HG02623 (cell line): ENCODE measurements around the gene GRIA3.
A peak's percentile ranks its signal among the peaks of the same experiment; 100 is the strongest.
"Not testable (repeated sequence)": the region's sequence is repeated elsewhere in the genome, so short reads cannot be mapped to it uniquely, and the experiment has no call there.

Experiments
- ATAC-seq: cut with Tn5 transposase; IDR thresholded peaks from one replicate; pipeline ENCODE4 v1.9.1; 2021; ENCODE audit warnings: moderate library complexity; ENCODE audit not compliant: unreplicated experiment

Gene GRIA3

DNA sequence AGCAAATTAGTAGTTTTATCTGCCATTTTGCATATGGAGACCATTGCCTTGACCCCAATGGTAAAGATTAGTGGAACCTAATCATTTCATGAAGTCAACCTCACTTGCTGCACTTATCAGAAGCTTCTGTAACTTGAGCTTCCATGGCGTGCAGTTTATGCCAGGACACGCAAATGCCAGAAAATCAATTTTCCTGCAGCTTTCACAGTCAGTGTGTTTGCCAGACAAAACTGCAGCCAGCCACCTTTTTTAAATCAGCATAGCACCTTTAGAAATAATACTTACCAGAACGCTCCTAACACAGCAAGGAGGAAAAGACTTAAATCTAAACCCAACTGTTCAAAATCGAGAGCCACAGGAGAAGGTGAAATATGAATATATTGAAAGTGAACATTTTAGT is 265.3 kb downstream of the GRIA3 start:
- ATAC-seq = no peak

DNA sequence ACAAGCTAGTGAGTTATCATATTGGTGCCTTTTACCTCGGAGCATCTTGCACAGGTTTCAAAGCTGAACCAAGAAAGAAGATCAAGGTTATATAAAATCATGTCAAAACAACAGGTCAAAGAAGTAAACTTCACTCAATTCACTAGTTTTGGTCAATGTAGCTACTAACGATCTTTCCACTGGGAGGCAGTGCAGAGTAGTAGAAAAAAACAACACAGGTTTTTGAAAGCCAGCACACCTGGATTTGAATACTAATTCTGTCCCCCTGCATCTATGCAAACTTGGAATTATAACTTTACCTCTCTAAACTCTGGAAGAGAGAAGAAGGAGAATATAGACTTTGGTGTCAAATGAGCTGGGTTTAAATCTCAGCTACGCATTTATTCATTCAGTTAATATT is 266.1 kb downstream of the GRIA3 start:
- no peak for ATAC-seq

DNA sequence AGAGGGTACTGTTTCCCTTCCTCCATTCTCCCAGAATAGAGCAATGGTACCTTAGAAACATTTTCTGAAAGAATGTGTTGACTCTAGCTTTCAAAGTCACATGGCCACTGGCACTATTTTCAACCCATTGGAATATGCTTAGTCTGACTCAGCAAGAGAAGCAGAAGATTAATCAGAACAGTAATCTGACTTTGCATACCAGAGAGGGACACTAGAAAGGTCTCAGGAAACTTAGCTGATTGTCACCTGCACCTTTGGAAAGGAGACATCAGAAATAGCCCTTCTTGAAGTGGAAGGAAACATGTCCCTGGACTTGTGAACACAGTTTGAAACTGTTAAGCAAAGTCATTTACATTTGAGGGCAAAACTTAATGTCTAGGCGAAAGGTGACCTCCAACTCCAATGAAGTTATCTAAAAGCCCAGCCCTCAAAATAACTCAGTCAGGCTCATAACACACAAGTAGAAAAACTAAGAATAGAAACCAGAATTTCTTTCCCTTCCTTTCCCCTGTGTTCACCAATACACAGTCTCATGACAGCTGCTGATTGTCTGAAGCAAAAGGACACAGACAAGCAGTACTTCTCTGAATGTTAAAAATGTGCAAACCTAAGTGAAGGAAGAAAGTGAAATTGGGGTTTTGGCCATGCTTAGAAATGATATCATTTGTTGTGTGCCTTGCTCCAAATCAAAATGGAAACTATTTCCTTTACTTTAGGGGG is 270.8 kb downstream of the GRIA3 start:
- ATAC-seq = peak; percentile 66

DNA sequence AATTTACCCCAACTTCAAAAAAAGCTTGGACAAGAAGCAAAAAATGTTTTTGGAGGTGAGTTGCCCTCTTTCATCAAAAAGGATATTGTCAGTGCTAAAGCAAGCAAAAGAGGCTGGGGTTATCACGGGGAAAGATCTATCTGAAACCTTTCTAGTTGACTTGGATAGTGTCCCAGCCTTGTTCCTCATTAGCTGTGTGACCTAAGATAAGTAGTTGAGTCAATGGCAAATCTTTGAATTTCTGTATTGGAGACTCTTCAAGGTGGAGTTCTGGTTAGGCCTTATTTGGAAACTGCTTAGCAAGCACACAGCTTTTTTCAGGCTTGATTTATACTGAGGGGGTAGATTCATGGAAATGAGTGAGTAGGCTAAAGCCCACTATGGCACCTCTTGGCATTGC is 271.6 kb downstream of the GRIA3 start:
- ATAC-seq = no peak

DNA sequence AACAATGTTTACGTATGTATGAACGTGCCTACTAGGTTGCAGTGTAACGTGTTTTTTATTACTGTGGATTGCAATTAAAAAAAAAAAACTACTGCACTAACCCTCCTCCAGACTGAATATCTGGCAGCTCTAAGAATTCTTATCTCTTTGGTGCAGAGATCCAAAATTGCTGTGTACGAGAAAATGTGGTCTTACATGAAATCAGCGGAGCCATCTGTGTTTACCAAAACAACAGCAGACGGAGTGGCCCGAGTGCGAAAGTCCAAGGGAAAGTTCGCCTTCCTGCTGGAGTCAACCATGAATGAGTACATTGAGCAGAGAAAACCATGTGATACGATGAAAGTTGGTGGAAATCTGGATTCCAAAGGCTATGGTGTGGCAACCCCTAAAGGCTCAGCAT is 280.6 kb downstream of the GRIA3 start:
- no peak for ATAC-seq

DNA sequence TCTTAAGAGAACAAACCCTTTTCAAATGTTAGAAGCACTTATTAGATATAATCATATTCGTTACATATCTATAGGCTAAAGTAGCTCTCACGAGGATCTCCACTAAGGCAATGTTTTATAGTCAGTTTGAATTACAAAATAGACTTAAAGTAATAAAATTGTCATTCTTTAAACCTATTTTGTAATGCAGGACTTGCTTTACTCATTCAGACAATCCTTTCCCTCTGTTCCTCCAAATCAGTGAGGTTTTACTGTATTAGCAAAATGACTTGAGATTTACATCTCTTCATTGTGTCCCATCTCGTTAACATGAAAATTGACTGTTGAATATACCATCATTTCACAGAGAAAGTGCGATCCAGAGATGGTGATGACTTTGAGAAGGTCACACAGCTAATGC is 284.4 kb downstream of the GRIA3 start:
- ATAC-seq = no peak

DNA sequence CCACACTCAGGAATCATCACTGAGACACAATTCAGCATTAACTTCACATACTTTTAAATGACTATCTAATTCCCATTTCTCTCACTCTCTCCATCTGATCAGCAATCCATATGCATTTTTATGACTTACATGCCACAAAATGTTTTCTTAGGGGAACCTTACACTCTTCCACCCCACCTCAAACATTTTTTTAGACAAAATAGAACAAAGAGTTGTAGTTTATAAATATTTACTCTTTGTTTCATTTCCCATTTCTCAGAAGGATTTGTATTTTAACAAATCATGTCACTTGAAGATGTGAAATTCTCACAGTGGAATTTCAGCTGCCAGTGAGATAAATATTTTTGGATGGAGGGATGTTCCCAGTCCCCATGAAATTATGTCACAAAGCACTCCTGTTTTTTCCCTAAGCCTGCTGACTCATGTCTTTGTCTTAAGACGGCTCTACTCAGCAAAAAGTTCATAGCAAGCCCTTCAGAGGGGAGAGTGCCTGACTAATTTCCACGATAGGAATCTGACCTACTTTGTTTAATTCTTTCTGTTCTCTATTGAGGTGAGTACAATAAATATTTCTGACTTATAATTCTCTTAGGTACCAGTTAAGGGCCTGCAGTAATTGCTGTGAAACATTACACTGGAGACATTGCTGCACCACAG is 291.1 kb downstream of the GRIA3 start:
- ATAC-seq = no peak

DNA sequence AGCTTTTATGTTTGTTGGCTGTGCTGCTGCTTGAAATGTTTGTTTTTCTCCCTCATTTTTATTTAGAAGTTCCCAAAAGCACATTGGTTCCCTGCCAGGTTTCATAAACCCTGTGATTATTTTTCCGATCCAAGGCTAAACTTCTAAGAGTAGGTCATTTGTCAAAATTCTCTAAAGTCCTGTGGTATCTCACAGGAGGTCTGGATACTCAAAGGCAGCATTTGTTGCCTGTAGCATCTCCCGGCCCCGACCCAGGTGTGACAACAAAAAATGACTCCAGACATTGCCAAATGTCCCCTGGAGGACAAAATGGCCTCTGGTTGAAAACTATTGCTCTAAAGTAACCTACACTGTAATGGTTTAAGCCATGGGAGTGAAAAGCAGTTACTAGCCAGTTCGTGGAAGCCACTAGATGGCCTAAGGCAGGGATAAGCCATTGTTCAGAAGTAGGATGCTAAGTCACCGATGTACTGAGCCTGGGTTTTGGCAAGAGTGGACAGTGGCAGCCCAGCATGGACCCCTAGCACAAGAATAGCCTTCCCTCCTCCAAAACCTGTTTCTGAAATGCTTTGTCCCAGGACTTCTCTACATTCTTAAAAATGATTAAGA is 292.6 kb downstream of the GRIA3 start:
- no peak for ATAC-seq

DNA sequence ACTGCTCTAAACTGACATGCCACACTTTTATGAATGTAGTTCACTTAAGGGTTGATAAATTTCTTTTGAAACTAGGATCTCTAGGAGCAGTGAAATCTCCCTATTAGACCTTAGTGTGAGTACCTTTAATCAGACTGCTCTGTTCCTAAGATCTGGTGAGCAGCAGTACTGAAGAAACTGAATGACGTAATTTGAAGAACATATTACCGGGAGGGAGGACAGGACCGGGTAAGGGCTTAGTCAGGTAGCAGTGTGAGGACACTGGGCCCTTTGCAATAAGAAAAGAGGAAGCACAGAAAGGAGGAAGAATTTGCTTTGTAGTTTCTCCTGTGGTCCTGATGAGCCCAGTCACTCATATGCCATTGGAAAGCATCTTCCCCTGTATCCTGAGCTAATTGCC is 293.6 kb downstream of the GRIA3 start:
- ATAC-seq = no peak

DNA sequence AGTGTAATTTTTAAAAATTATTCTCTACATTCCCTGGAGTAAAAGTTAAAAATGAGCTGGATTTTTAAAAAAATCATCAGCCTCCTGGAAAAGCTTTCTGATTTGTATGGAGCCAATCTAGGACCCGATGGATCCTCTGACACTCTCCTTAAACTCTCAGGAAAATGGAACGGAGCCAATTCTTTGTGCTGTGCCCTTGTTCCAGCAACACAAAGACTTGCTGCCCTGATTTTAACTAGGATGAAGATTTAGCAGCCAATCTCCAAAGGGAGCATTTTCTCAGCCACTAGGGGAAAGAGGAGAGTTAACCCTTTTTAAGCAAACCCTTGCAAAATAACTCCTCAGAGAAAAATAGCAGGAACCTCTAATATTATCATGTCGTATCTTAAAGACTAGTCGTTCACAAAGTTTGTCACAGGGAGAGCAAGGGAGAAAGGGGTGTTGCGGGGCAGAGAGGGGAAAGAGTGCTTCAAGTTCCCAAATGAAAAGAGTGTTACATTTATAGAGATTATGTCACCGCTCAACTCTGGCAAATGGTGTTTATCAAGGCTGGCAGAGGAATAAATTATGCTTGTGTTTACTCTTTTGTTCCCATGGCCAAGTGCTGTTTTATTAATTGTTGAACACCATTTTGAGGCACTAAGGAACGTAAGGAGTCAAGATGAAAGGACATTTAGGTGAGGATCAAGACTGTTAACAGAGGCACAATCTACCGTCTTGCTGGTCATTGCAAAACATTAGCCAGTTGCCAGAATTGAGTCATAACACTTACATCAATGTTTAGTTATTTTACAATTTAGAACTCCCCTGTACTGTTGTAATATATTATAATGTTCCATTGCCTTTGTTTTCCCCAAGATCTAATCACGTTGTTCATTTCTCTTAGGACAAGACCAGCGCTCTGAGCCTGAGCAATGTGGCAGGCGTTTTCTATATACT is 298.1 kb downstream of the GRIA3 start:
- ATAC-seq = no peak

DNA sequence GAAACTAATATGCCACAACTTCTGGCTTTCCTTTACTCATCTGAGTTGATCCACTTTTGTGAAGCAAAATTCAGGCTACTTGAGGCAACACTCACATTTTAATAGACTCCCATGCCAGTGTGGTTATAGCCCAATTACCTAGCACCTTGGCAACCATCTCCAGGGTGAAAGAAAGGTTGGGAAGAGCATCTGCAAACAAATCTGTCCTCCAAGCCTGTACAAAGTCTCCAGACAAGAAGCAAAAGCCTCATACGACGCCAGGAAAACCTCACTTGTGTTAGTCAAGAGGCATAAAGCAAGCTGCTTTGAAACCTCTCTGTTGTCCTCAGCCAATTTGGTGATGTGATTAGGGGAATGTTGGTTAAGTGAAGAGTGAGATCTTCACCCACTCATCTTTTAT is 302.2 kb downstream of the GRIA3 start:
- ATAC-seq = no peak

DNA sequence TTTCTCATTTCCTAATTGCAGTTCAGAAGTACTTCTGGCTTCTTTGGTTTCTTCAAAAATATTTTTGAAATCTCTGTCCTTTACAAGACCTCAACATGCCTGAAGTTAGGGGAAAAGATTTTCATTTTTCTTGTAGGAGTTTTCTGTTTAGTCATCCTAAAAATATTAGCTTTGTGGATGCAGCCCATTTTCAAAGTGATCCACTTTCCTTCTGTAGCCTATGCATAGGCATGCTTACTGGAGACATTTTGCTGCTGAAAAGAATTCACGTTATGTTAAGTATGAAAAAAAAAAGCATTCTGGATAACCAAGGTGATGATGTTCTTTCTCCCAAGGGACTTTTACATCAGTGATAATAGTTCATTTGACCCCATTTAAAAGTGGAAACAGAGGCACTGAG is 303.2 kb downstream of the GRIA3 start:
- no peak for ATAC-seq

DNA sequence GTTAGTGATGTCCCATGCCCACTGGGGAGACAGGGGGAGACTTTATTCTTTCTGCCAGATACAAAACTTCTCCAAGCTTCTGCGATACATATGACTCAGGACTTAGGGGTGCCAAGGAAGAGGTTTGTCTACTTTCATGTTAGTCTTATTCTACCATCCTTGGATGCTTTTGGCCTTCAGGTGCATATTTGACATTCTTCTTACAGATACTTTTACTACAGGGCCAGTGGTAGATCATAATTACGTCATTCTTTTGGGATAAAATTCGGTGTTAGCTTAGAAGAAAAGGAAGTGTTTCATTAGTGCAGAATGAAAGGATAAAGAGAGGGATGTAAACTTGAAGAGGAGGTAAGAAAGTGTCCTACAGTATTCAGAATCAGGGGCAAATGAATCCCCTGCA is 303.6 kb downstream of the GRIA3 start:
- no peak for ATAC-seq

DNA sequence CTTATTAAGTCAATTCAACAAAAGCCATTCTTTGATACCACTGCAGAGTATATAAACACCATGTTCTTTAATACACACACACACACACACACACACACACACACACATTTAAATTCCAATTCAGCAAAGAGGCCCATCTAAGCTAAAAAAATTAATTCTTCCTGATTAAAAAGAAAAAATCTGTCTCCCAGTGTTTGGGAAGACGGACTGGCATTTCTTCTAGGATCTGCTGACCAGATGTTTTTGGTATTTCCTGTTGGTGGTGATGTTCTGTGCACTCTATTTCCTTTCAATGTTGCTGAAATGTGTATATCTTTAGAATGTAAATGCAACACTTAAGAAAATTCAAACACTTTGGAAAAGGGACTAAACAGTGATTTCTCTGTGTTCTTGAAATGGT is 304.9 kb downstream of the GRIA3 start:
- no peak for ATAC-seq

DNA sequence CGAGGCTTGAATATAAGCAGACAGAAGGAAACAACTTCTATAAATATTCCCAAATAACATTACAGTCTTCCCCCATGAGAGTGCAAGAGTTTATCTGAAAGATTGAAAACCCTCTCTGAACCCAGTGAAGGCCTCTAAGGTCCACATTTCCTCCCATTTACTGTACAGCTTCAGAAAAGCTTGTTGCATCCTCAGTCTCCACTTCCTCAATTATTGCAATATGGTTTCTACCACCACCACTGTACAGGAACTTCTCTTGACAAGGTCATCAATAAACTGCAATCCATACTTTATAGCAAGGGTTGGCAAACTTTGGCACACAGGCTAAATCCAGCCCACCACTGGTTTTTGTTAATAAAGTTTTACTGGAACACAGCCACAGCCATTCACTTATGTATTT is 309.8 kb downstream of the GRIA3 start:
- no peak for ATAC-seq

DNA sequence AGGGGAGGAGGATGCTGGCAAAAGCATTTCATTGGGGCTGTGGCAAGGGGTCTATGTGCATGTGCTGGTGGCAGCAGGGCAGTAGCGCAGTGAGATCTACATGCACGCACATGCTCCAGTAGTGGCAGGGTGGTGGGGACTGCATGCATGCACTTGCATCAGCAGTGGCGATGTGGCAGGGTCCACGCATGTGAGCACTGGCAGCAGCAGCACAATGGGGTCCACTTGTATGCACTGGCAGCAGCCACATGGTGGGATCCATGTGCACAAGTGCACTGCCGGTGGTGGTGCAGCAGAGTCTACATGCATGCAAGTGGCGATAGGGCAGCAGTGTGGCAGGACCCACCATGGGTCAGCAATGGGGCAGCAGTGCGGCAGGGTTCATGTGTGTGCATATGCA is 315.7 kb downstream of the GRIA3 start:
- no peak for ATAC-seq

DNA sequence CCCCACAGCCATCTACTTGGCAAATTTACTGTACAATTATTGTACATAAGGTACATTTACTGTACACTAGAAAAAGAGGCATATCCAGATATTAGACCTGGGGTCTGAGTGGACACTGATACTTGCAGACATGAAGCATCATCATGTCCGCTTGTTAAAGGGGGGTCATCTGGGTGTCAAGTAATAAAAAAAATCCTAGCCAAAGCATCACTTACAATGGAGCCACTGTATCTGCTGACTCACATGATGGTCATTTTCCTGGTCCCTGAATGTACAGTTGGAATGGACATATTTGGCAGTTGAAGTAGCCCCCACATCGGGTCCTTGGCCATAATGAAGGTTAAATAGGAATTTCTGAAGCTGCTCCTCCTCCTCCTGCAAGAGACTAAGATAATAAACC is 320.0 kb downstream of the GRIA3 start:
- ATAC-seq = no peak

DNA sequence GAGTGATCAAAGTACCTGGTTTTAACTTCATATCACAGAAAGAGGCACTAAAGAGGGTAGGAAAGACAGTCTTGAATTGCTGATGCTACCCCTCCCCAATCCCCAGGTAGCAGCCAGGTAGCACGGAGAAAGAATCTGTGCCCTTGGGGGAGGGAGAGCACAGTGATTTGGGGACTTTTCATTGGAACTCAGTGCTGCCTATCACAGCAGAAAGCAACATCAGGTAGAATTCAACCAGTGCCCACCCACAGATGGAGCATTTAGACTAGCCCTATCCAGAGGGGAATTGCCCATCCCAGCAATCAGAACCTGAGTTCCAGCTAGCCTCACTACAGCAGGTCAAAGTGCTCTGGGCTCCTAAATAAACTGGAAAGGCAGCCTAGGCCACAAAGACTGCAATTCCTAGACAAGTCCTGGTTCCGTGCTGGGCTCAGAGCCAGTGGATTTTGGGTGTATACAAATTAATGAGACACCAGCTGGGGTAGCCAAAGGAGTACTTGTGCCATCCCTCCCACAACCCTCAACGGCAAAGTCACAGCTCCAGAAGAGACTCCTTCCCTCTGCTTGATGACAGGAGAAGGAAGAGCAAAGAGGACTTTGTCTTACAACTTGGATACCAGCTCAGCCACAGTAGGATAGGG is 320.7 kb downstream of the GRIA3 start:
- ATAC-seq = no peak

DNA sequence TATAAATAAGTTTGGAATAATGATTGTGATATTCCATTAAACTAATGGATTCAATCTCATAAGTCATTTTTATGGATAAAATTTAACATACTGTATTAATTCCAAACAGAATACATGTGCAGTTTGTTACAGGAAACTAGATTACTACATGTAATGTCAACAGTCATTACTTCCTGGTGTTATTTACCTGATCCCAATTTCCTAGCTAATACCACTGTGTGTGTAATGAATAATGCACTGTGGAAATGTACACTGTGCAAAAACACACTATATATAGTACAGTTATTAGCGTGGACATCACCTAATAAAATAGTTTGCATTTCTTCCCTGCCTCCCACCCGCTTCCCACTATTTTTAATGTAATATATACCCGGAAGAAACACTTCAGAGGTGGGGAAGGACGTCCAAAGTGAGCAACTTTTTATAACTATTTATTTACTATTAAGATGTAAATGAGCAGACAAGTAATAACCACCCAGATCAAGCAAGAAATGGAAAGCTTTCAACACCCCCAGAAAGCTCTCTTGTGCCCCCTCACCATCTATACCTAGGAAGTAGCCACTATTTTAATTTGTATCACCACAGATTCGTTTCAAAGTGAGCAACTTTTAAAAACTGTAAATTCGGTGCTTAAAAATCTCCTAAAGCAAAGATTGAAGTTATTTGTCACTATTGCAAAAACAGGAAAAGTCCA is 329.7 kb downstream of the GRIA3 start:
- ATAC-seq = no peak

DNA sequence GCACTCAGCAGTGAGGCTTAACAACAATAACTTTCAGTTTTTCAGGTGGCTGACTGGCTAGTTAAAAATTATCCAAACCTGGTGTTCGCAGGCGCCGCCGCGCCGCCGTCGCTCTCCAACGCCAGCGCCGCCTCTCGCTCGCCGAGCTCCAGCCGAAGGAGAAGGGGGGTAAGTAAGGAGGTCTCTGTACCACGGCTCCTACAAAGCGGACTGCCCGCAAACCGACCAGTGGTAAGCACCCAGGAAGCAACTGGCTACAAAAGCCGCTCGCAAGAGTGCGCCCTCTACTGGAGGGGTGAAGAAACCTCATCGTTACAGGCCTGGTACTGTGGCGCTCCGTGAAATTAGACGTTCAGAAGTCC is 330.2 kb downstream of the GRIA3 start:
- ATAC-seq = not testable (repeated sequence)
